Heart left ventricle (tissue), 16 donors: Measurements from ENCODE around the gene CPA4. TPM values are rescaled to one million over a fixed set of nuclear protein-coding genes. Genes with fewer than 3 reads are reported as not detected.

ENCODE experiments used
- ATAC-seq, 4 donors: fragments of 200-7000 bp; cut with Tn5 transposase; one replicate each; pipeline ENCODE4 v1.9.1; 2020 to 2022; ENCODE audit warnings: moderate library complexity in 4 of 4, mild to moderate bottlenecking in 3 of 4, moderate number of reproducible peaks in 1 of 4
- DNase-seq, 5 donors: peaks; one replicate each; pipeline ENCODE4 v3.0.0-alpha.2; 2020
- H3K27ac ChIP-seq, 12 donors: fragments of 200-600 bp; sonication (generic) in 4 of 12; one replicate each; pipeline versions ENCODE4 v1.5.0 to v1.8.0; 2016 to 2022; ENCODE audit warnings: mild to moderate bottlenecking in 2 of 12
- H3K27me3 ChIP-seq, 9 donors: fragments of 200-600 bp; sonication (generic) in 2 of 9; one replicate each; pipeline versions ENCODE4 v1.5.1 to v1.8.0; 2016 to 2022; ENCODE audit warnings: mild to moderate bottlenecking in 3 of 9
- H3K36me3 ChIP-seq, 9 donors: fragments of 200-600 bp; sonication (generic) in 2 of 9; one replicate each; pipeline versions ENCODE4 v1.5.0 to v1.8.0; 2018 to 2022; ENCODE audit warnings: mild to moderate bottlenecking in 2 of 9
- H3K4me1 ChIP-seq, 12 donors: fragments of 200-600 bp; sonication (generic) in 4 of 12; one replicate each; pipeline versions ENCODE4 v1.5.0 to v1.8.0; 2016 to 2022; ENCODE audit warnings: mild to moderate bottlenecking in 3 of 12
- H3K4me3 ChIP-seq, 12 donors: fragments of 200-600 bp; sonication (generic) in 4 of 12; one replicate each; pipeline versions ENCODE4 v1.5.0 to v1.8.0; 2017 to 2022; ENCODE audit warnings: mild to moderate bottlenecking in 9 of 12, moderate library complexity in 4 of 12
- H3K9me3 ChIP-seq, 12 donors: fragments of 200-600 bp; sonication (generic) in 4 of 12; one replicate each; pipeline versions ENCODE4 v1.5.0 to v1.8.0; 2016 to 2022; ENCODE audit warnings: mild to moderate bottlenecking in 1 of 12
- POLR2A ChIP-seq, 2 donors: fragments of 450-650 bp; IDR thresholded peaks; one replicate each; pipeline ENCODE4 v1.6.1; 2017; ENCODE audit warnings: antibody characterized with exemption in 2 of 2, mild to moderate bottlenecking in 2 of 2, moderate library complexity in 2 of 2
- WGBS, 4 donors: extraction: QIAGEN DNeasy Blood & Tissue Kit in 2 of 4; methylation state at CpG; one replicate each; pipeline versions ENCODE4 v1.1.5 to v1.1.7; 2013 to 2018; 5-methylcytosine and 5-hydroxymethylcytosine counted together
- intact Hi-C, 10 donors: fragments of 100-400 bp; cut with DNase I; formaldehyde crosslinking; loops; one replicate each; pipeline versions ENCODE4 v1.11.1 to v1.14.2; 2022
- polyA plus RNA-seq, 2 donors: library from polyadenylated mRNA; stranded (reverse); fragments of 200-250 nt; gene quantifications; one replicate each; pipeline ENCODE4 v1.2.3, GENCODE V29; 2013
- total RNA-seq, 9 donors: library from RNA; depleted of rRNA in 2 of 9; stranded (reverse); fragments of >200 nt in 2 of 9; fragmentation: NEBNext Ultra II Directional in 3 of 9; extraction: Animal tissue kit (Norgen Biotek cat#: 25700) in 3 of 9; gene quantifications; one replicate each; pipeline versions ENCODE4 v1.1.0 to v1.2.4, GENCODE V29; 2016 to 2023
- TF ChIP-seq, protein P1 (sequence below), 12 donors: fragments of 200-600 bp; sonication (generic) in 4 of 12; IDR thresholded peaks; one replicate each; pipeline versions ENCODE4 v1.5.0 to v1.8.0; 2018 to 2022; ENCODE audit warnings: antibody characterized with exemption in 12 of 12, mild to moderate bottlenecking in 5 of 12
- donor health status: ischemic (EF 13 %, LVEDD 7.1; RV severe dilation, severe dysfunction).
- donor health status: healthy with polysubstance abuse.
- donor health status: DM: no; HTN: yes; CAD: no.
- donor health status: DM: no; HTN: no; CAD: no.
- donor health status: ischemic (EF 25% LVEDD 6.9; RV normal size, moderate dysfunction).
- donor health status: ischemic (EF 25% LVEDD 5.7; RV mildly dilated, moderate dysfunction).
- donor health status: healthy.
- donor health status: DM: yes; HTN: yes; CAD: no.
- donor health status: ischemic (EF 35%, LVEDD 5.7; RV mildly dilated, moderate dysfunction).
- donor health status: nonischemic (EF 11% LVEDD 7.7; RV severe dilation, severe dysfunction).
- donor health status: DM: yes; HTN: yes; CAD: no.
- donor health status: PGD.
- donor health status: ischemic (EF 29% LVEDD 5.4; RV normal size, mild dysfunction).
- donor health status: nonischemic (EF 23%, LVEDD 6.1; RV moderate dilation, normal function).

The CPA4 gene
- total and polyA plus RNA-seq, 11 donors: 0.06 to 22.2 (median 0.27) TPM; not detected in 7

DNA sequence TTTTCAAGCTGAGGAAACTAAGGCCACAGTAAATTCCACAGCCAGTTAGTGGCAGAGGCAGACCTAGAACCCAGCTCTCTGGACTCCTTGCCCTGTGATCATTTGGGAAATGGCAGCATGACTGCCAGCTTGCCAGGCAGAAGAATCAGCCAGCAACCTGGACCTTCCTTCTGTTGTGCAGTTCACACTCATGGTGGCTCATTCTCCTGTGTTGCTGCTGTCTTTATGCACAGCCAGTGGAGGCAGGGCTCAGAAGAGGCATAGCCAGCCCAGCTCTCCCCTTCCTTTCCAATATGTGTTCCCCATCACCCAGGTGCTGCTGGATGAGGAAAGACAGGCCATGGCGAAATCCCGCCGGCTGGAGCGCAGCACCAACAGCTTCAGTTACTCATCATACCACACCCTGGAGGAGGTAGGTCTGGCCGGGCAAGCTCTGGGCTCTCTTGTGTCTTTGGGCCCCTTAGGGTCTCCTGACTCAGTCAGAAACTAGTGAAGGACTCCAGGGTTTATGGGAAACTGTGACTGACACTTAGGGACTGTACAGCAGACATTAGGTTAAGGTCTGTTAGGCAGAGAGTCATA lies 66.4 kb downstream of the CPA4 start:
- Histone ChIP-seq H3K36me3 (no peaks in the 10 kb centered on the region), H3K27ac (no peak overlapping the region), H3K4me3 (no peak overlapping the region), H3K4me1 (peaks cover 0 to 13% (median 8%) of the 10 kb centered on the region in 12 donors), H3K9me3 (peaks cover 0 to 24% (median 7%) of the 10 kb centered on the region in 12 donors), H3K27me3 (no peaks in the 10 kb centered on the region)
- intact Hi-C loops: no loop called here
- ATAC-seq (no peak), DNase-seq (no peak)
- no peak for TF ChIP-seq POLR2A (IDR thresholded peaks at IDR 0.05)
- TF ChIP-seq, protein P1, sequence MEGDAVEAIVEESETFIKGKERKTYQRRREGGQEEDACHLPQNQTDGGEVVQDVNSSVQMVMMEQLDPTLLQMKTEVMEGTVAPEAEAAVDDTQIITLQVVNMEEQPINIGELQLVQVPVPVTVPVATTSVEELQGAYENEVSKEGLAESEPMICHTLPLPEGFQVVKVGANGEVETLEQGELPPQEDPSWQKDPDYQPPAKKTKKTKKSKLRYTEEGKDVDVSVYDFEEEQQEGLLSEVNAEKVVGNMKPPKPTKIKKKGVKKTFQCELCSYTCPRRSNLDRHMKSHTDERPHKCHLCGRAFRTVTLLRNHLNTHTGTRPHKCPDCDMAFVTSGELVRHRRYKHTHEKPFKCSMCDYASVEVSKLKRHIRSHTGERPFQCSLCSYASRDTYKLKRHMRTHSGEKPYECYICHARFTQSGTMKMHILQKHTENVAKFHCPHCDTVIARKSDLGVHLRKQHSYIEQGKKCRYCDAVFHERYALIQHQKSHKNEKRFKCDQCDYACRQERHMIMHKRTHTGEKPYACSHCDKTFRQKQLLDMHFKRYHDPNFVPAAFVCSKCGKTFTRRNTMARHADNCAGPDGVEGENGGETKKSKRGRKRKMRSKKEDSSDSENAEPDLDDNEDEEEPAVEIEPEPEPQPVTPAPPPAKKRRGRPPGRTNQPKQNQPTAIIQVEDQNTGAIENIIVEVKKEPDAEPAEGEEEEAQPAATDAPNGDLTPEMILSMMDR (IDR thresholded peaks at IDR 0.05): no peak
- WGBS, 4 donors: 83 to 95% (median 93%) methylated on average over 1 to 5 of the region's 5 CpGs

GRCh38 chr7:130360518-130360917 lies 67.6 kb downstream of the CPA4 start:
- no peaks in the 10 kb centered on the region for H3K27me3 ChIP-seq
- no peak overlapping the region for H3K4me3 ChIP-seq
- H3K36me3 ChIP-seq: no peaks in the 10 kb centered on the region
- peaks cover 0 to 13% (median 8%) of the 10 kb centered on the region in 12 donors for H3K4me1 ChIP-seq
- intact Hi-C loops: no loop called here
- no peak for DNase-seq
- peaks cover 0 to 24% (median 7%) of the 10 kb centered on the region in 12 donors for H3K9me3 ChIP-seq
- H3K27ac ChIP-seq: no peak overlapping the region
- TF ChIP-seq POLR2A (IDR thresholded peaks at IDR 0.05): no peak
- TF ChIP-seq, protein P1 (IDR thresholded peaks at IDR 0.05): no peak
- whole genome bisulfite sequencing, 4 donors: 90 to 95% (median 94%) methylated on average over 3 of the region's 3 CpGs
- ATAC-seq: no peak

- TF ChIP-seq, protein P1 (IDR thresholded peaks at IDR 0.05): no peak
- no peak for TF ChIP-seq POLR2A (IDR thresholded peaks at IDR 0.05)
- Histone ChIP-seq H3K27ac (no peak overlapping the region), H3K4me1 (peaks cover 0 to 9% (median 2%) of the 10 kb centered on the region in 12 donors), H3K36me3 (no peaks in the 10 kb centered on the region), H3K27me3 (no peaks in the 10 kb centered on the region), H3K4me3 (no peak overlapping the region), H3K9me3 (peaks cover 0 to 24% (median 7%) of the 10 kb centered on the region in 12 donors)
- ATAC-seq (no peak), DNase-seq (no peak)
- intact Hi-C loops: no loop called here
- WGBS, 4 donors: 93 to 98% (median 95%) methylated on average over 5 to 7 of the region's 7 CpGs
These were observed 68.7 kb downstream of the CPA4 start for GRCh38 chr7:130361681-130362080.

DNA sequence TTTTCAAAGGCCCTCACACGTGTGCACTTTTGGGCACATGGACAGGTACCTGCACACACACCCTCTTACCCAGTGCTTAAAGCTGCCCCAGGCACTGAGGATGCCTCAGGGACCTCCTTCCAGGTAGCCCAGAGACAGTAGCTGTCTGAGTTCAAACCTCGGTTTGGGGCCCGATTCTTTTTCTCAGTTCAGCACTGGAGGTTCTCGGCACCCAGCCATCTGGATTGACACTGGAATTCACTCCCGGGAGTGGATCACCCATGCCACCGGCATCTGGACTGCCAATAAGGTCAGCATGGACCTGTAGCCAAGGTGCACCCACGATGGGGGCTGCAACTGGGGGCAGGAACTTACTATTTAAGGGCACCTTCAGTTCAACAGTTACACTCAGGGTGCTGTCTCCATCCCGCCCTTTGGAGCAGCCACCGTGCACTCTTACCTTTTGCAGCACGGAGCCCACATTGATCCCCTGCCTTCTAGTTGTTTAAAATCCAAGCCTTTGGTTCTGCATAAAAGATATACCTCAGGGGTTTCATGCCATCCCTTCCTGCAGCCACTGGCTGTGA lies 69.4 kb downstream of the CPA4 start:
- Histone ChIP-seq H3K9me3 (peaks cover 0 to 24% (median 7%) of the 10 kb centered on the region in 12 donors), H3K27ac (no peak overlapping the region), H3K36me3 (no peaks in the 10 kb centered on the region), H3K4me3 (no peak overlapping the region), H3K27me3 (no peaks in the 10 kb centered on the region), H3K4me1 (peaks cover 0 to 3% (median 0%) of the 10 kb centered on the region in 12 donors)
- 91 to 96% (median 93%) methylated on average over 9 to 10 of the region's 10 CpGs for WGBS, 4 donors
- ATAC-seq: no peak
- intact Hi-C loops: no loop called here
- DNase-seq: no peak
- TF ChIP-seq POLR2A (IDR thresholded peaks at IDR 0.05): no peak
- TF ChIP-seq, protein P1 (IDR thresholded peaks at IDR 0.05): no peak
